ENCODE data around the gene HMGXB4. TPM values are rescaled to one million over a fixed set of nuclear protein-coding genes. Genes with fewer than 3 reads are reported as not detected.

HMGXB4 gene
- total and polyA plus RNA-seq, 9 of the 15 experiments (the other 6 are each of a cell fraction or from before 2014, with no cell fraction given) = 9.9 to 31.4 (median 24.8) TPM

DNA sequence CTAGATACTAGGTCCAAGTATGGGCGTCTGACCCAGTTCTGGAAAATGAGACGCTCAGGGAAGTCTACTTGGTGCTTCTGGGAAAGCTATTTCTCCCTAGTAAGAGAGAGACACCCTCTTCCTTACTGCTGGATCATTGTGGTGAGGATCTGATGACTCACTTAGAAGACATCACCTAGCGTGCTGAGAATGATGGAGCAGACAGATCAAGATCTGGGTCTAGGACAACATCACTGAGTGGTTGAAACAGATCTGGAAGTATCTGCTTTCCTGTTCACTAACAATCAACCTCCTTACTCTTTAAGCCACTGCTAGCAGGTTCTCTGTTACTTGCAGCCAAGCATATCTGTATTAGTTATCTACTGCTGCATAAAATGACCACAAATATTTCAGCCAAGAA is 38.3 kb upstream of the HMGXB4 start (continued):
- TF ChIP-seq, protein P1, sequence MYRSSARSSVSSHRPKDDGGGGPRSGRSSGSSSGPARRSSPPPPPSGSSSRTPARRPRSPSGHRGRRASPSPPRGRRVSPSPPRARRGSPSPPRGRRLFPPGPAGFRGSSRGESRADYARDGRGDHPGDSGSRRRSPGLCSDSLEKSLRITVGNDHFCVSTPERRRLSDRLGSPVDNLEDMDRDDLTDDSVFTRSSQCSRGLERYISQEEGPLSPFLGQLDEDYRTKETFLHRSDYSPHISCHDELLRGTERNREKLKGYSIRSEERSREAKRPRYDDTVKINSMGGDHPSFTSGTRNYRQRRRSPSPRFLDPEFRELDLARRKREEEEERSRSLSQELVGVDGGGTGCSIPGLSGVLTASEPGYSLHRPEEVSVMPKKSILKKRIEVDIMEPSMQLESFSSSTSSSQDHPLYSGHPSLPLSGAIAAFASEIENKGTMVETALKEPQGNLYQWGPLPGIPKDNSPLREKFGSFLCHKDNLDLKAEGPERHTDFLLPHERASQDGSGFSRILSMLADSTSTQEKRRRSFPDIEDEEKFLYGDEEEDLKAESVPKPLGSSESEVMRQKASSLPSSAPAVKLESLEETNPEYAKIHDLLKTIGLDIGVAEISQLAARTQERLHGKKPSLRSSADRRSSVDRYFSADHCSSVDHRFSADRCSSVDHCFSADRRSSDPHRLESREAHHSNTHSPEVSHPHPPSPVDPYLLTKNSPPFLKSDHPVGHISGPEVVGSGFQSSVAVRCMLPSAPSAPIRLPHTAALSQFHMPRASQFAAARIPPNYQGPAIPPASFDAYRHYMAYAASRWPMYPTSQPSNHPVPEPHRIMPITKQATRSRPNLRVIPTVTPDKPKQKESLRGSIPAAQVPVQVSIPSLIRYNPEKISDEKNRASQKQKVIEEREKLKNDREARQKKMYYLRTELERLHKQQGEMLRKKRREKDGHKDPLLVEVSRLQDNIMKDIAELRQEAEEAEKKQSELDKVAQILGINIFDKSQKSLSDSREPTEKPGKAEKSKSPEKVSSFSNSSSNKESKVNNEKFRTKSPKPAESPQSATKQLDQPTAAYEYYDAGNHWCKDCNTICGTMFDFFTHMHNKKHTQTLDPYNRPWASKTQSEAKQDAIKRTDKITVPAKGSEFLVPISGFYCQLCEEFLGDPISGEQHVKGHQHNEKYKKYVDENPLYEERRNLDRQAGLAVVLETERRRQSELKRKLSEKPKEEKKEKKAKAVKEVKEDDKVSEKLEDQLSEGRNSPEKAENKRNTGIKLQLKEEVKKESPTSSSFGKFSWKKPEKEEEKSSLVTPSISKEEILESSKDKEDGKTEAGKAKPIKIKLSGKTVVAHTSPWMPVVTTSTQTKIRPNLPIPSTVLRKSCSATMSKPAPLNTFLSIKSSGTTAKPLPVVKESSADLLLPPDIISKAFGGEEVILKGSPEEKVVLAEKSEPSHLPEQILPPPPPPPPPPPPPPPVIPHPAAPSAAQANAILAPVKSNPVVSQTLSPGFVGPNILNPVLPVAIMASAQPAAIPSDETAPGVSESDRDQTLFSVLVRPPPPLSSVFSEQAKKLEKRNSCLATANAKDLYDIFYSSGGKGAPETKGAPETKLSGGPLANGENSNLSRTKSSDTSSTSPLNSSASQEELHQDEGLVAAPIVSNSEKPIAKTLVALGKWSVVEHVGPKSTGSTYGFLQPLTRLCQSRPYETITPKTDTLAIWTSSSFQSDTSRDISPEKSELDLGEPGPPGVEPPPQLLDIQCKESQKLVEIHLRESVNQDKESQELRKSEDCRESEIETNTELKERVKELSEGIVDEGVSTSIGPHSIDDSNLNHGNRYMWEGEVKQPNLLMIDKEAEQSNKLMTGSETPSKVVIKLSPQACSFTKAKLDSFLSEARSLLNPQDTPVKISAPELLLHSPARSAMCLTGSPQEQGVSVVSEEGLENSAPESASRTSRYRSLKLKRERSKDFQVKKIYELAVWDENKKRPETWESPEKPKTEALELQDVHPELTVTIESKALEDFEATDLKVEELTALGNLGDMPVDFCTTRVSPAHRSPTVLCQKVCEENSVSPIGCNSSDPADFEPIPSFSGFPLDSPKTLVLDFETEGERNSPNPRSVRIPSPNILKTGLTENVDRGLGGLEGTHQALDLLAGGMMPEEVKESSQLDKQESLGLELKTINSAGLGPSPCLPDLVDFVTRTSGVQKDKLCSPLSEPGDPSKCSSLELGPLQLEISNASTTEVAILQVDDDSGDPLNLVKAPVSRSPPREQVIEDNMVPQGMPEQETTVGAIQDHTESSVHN (IDR thresholded peaks at IDR 0.05; ENCODE audit: borderline replicate concordance in 1 of 2, low read depth in 1 of 2) = peak in 1 of 2 experiments; percentile 50; a peak in 1 of 4 replicates
- TF ChIP-seq, protein P2, sequence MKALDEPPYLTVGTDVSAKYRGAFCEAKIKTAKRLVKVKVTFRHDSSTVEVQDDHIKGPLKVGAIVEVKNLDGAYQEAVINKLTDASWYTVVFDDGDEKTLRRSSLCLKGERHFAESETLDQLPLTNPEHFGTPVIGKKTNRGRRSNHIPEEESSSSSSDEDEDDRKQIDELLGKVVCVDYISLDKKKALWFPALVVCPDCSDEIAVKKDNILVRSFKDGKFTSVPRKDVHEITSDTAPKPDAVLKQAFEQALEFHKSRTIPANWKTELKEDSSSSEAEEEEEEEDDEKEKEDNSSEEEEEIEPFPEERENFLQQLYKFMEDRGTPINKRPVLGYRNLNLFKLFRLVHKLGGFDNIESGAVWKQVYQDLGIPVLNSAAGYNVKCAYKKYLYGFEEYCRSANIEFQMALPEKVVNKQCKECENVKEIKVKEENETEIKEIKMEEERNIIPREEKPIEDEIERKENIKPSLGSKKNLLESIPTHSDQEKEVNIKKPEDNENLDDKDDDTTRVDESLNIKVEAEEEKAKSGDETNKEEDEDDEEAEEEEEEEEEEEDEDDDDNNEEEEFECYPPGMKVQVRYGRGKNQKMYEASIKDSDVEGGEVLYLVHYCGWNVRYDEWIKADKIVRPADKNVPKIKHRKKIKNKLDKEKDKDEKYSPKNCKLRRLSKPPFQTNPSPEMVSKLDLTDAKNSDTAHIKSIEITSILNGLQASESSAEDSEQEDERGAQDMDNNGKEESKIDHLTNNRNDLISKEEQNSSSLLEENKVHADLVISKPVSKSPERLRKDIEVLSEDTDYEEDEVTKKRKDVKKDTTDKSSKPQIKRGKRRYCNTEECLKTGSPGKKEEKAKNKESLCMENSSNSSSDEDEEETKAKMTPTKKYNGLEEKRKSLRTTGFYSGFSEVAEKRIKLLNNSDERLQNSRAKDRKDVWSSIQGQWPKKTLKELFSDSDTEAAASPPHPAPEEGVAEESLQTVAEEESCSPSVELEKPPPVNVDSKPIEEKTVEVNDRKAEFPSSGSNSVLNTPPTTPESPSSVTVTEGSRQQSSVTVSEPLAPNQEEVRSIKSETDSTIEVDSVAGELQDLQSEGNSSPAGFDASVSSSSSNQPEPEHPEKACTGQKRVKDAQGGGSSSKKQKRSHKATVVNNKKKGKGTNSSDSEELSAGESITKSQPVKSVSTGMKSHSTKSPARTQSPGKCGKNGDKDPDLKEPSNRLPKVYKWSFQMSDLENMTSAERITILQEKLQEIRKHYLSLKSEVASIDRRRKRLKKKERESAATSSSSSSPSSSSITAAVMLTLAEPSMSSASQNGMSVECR (CRISPR knock-in tag; IDR thresholded peaks at IDR 0.05) = no peak
- no peak for TF ChIP-seq ETV5 (CRISPR knock-in tag; IDR thresholded peaks at IDR 0.05; ENCODE audit: low read depth)
- no peak for TF ChIP-seq KDM5B (IDR thresholded peaks at IDR 0.05; ENCODE audit: insufficient replicate concordance, low read depth, low read length)
- TF ChIP-seq HMG20B (CRISPR knock-in tag; IDR thresholded peaks at IDR 0.05) = no peak
- TF ChIP-seq ZNF133 (CRISPR knock-in tag; IDR thresholded peaks at IDR 0.05) = no peak
- TF ChIP-seq, protein P3, sequence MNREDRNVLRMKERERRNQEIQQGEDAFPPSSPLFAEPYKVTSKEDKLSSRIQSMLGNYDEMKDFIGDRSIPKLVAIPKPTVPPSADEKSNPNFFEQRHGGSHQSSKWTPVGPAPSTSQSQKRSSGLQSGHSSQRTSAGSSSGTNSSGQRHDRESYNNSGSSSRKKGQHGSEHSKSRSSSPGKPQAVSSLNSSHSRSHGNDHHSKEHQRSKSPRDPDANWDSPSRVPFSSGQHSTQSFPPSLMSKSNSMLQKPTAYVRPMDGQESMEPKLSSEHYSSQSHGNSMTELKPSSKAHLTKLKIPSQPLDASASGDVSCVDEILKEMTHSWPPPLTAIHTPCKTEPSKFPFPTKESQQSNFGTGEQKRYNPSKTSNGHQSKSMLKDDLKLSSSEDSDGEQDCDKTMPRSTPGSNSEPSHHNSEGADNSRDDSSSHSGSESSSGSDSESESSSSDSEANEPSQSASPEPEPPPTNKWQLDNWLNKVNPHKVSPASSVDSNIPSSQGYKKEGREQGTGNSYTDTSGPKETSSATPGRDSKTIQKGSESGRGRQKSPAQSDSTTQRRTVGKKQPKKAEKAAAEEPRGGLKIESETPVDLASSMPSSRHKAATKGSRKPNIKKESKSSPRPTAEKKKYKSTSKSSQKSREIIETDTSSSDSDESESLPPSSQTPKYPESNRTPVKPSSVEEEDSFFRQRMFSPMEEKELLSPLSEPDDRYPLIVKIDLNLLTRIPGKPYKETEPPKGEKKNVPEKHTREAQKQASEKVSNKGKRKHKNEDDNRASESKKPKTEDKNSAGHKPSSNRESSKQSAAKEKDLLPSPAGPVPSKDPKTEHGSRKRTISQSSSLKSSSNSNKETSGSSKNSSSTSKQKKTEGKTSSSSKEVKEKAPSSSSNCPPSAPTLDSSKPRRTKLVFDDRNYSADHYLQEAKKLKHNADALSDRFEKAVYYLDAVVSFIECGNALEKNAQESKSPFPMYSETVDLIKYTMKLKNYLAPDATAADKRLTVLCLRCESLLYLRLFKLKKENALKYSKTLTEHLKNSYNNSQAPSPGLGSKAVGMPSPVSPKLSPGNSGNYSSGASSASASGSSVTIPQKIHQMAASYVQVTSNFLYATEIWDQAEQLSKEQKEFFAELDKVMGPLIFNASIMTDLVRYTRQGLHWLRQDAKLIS (CRISPR knock-in tag; IDR thresholded peaks at IDR 0.05) = no peak
- TF ChIP-seq PHF20 (IDR thresholded peaks at IDR 0.05; ENCODE audit: partially characterized antibody) = no peak
- TF ChIP-seq, protein P4, sequence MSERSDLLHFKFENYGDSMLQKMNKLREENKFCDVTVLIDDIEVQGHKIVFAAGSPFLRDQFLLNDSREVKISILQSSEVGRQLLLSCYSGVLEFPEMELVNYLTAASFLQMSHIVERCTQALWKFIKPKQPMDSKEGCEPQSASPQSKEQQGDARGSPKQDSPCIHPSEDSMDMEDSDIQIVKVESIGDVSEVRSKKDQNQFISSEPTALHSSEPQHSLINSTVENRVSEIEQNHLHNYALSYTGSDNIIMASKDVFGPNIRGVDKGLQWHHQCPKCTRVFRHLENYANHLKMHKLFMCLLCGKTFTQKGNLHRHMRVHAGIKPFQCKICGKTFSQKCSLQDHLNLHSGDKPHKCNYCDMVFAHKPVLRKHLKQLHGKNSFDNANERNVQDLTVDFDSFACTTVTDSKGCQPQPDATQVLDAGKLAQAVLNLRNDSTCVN (CRISPR knock-in tag; IDR thresholded peaks at IDR 0.05) = no peak
